ENCODE data around the gene UCP2. TPM values are rescaled to one million over a fixed set of nuclear protein-coding genes. Genes with fewer than 3 reads are reported as not detected.

Gene UCP2
- total RNA-seq, 4 donors from 2014 or later, result 16.8 to 284 (median 56.7) TPM

GRCh38 chr11:73949246-73949645, 33.4 kb downstream of the UCP2 start:
- in situ Hi-C loops (cut with MboI; ENCODE audit: low sequenced_read_pairs in 4 of 4) (no loop called here), intact Hi-C loops (cut with DNase I; ENCODE audit: low total_unique reads) (no loop called here)
- Histone ChIP-seq H3K4me3 (no peak overlapping the region), H3K36me3 (no peaks in the 10 kb centered on the region), H3K27me3 (no peaks in the 10 kb centered on the region), H3K9me3 (no peaks in the 10 kb centered on the region), H3K4me1 (no peaks in the 10 kb centered on the region), H3K27ac (no peak overlapping the region)
- TF ChIP-seq CTCF (IDR thresholded peaks at IDR 0.05 in 4 of 5, conservative IDR thresholded peaks at IDR 0.05 in 1 of 5) (no peak), POLR2A (IDR thresholded peaks at IDR 0.05) (no peak)
- DNase-seq (no peak), ATAC-seq (no peak)

- H3K27ac ChIP-seq, result no peak overlapping the region
- no peak for ATAC-seq
- H3K9me3 ChIP-seq, result no peaks in the 10 kb centered on the region
- TF ChIP-seq CTCF (IDR thresholded peaks at IDR 0.05 in 4 of 5, conservative IDR thresholded peaks at IDR 0.05 in 1 of 5) (no peak), POLR2A (IDR thresholded peaks at IDR 0.05) (no peak)
- no peak overlapping the region for H3K4me3 ChIP-seq
- no peaks in the 10 kb centered on the region for H3K27me3 ChIP-seq
- H3K4me1 ChIP-seq, result no peaks in the 10 kb centered on the region
- DNase-seq, result no peak
- H3K36me3 ChIP-seq, result no peaks in the 10 kb centered on the region
- in situ Hi-C loops (cut with MboI; ENCODE audit: low sequenced_read_pairs in 4 of 4) (no loop called here), intact Hi-C loops (cut with DNase I; ENCODE audit: low total_unique reads) (no loop called here)
These were observed 35.7 kb downstream of the UCP2 start for GRCh38 chr11:73946798-73947458.

GRCh38 chr11:73945396-73945795, 37.2 kb downstream of the UCP2 start:
- TF ChIP-seq CTCF (IDR thresholded peaks at IDR 0.05 in 4 of 5, conservative IDR thresholded peaks at IDR 0.05 in 1 of 5) (no peak), POLR2A (IDR thresholded peaks at IDR 0.05) (no peak)
- DNase-seq, result no peak
- no peak overlapping the region for H3K27ac ChIP-seq
- intact Hi-C loops (cut with DNase I; ENCODE audit: low total_unique reads) (no loop called here), in situ Hi-C loops (cut with MboI; ENCODE audit: low sequenced_read_pairs in 4 of 4) (no loop called here)
- H3K27me3 ChIP-seq, result no peaks in the 10 kb centered on the region
- ATAC-seq, result no peak
- H3K36me3 ChIP-seq, result no peaks in the 10 kb centered on the region
- H3K4me1 ChIP-seq, result no peaks in the 10 kb centered on the region
- H3K4me3 ChIP-seq, result no peak overlapping the region
- no peaks in the 10 kb centered on the region for H3K9me3 ChIP-seq

- no peaks in the 10 kb centered on the region for H3K27me3 ChIP-seq
- no peaks in the 10 kb centered on the region for H3K4me1 ChIP-seq
- intact Hi-C loops (cut with DNase I; ENCODE audit: low total_unique reads) (no loop called here), in situ Hi-C loops (cut with MboI; ENCODE audit: low sequenced_read_pairs in 4 of 4) (no loop called here)
- no peaks in the 10 kb centered on the region for H3K9me3 ChIP-seq
- no peak for ATAC-seq
- no peak for DNase-seq
- TF ChIP-seq CTCF (IDR thresholded peaks at IDR 0.05 in 4 of 5, conservative IDR thresholded peaks at IDR 0.05 in 1 of 5), result no peak
- TF ChIP-seq POLR2A (IDR thresholded peaks at IDR 0.05), result no peak
- H3K27ac ChIP-seq, result no peak overlapping the region
- H3K36me3 ChIP-seq, result no peaks in the 10 kb centered on the region
- no peak overlapping the region for H3K4me3 ChIP-seq
These were observed 37.7 kb downstream of the UCP2 start for GRCh38 chr11:73944901-73945300.

GRCh38 chr11:73944085-73944484, 38.6 kb downstream of the UCP2 start:
- no peaks in the 10 kb centered on the region for H3K36me3 ChIP-seq
- no peak for DNase-seq
- H3K4me3 ChIP-seq, result no peak overlapping the region
- no peaks in the 10 kb centered on the region for H3K4me1 ChIP-seq
- in situ Hi-C loops (cut with MboI; ENCODE audit: low sequenced_read_pairs in 4 of 4), result no loop called here
- intact Hi-C loops (cut with DNase I; ENCODE audit: low total_unique reads), result no loop called here
- no peak overlapping the region for H3K27ac ChIP-seq
- H3K9me3 ChIP-seq, result no peaks in the 10 kb centered on the region
- ATAC-seq, result no peak
- H3K27me3 ChIP-seq, result no peaks in the 10 kb centered on the region
- TF ChIP-seq CTCF (IDR thresholded peaks at IDR 0.05 in 4 of 5, conservative IDR thresholded peaks at IDR 0.05 in 1 of 5) (no peak), POLR2A (IDR thresholded peaks at IDR 0.05) (no peak)
